ENCODE results near the gene MINK1.

The MINK1 gene

DNA sequence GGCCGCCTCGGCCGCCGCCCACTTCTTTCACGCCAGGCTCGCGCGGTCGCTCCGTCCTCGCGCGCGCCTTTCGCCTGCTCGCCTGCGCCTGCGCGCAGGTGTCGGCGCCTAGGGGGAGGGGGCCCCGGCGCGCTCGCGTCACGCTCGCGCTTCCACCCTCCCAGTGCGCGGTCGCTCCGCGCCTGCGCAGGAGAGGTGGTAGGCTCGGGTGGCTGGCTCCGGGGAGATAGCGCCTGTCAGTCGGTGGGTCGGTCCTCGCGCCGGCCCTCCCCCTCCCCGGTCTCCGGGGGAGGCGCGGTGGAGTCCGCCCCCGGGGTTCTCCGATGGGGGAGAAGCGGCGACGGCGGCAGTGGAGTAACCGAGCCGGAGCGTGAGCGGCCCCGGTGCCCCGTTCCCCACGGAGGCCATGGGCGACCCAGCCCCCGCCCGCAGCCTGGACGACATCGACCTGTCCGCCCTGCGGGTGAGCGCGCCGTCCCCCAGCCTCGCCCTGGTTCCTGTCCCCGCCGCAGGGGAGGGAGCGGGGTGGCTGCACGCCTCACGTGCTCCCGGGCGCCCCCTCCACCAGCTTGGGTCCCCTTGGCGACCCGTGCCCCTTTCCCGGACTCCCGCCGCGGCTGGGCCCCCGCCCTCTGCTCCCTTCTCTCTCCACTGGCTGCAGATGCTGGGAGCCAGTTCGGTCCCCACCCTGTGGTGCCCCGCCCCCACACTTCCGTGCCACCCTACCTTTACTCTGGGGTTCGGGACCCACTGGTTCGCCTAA, at the start of gene MINK1:
Gene MINK1, plus strand, starts transcription at position 163 of the 763 bp plus-strand sequence. Its CDS starts 244 bp downstream, at position 407.
- peak; percentile 58 for DNase-seq

DNA sequence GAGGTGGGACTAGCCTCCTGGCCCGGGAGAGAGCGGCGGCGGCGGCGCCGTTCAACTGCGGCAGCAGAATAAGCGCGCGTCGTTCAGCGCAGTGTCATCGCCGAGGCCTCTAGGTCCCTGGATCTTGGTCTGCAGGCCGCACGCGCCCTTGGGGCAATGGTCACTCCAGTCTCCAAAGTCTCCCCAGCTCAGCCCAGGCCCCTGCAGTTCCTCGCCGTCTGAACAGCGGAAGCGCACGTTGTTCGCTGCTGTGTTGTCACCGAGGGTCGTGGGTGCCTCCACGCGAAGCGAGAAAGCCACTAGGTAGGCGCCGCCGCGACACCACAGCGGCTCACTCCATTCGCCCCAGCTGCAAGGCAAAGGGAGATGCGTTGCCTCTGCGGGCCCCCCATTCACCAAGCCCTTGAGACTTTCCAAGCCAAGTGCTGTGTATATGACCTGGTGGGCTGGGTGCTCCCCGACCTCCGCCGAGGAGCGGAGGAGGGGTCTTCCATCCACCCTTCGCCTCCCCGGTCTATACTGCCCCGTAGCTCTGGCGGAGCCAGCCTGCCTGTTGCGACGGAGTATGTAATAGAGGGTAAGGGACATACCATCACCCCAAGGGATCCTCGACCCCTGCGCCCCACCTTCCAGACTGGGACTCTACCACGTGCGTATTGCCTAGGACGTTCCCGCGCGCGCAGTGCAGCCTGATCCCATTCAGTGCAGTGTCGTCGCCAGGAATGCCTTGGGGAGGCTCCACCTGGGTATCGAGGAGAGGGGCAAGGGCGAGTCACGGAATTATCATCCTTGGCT, 47.6 kb upstream of the MINK1 start:
- no peak for DNase-seq

GRCh38 chr17:4786106-4786511, 47.0 kb upstream of the MINK1 start, which contains the start of gene VMO1:
VMO1 (minus strand) TSS chr17:4786364; CDS start chr17:4786352, 12 bp downstream.
- no peak for DNase-seq

- no peak for DNase-seq
Observed at GRCh38 chr17:4786516-4786915, 46.6 kb upstream of the MINK1 start.

- DNase-seq, result no peak
Observed at GRCh38 chr17:4788159-4788806, 44.9 kb upstream of the MINK1 start.

- DNase-seq, result no peak
Observed at GRCh38 chr17:4788807-4789700, 44.1 kb upstream of the MINK1 start, which contains the start of gene GLTPD2. GLTPD2 (plus strand) TSS chr17:4788964; CDS start chr17:4789012, 48 bp downstream.

DNA sequence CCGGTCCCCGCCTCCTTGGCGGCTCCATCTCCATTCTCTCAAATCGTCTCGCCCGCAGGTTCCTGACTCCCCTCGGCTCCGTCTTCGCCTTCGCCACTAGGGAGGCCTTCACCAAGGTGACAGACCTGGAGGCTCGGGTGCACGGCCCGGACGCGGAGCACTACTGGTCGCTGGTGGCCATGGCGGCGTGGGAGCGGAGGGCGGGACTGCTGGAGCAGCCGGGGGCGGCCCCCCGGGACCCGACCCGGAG, 43.5 kb upstream of the MINK1 start:
- no peak for DNase-seq

- DNase-seq, result peak; percentile 57
Observed at GRCh38 chr17:4789951-4790704, 43.0 kb upstream of the MINK1 start.

DNA sequence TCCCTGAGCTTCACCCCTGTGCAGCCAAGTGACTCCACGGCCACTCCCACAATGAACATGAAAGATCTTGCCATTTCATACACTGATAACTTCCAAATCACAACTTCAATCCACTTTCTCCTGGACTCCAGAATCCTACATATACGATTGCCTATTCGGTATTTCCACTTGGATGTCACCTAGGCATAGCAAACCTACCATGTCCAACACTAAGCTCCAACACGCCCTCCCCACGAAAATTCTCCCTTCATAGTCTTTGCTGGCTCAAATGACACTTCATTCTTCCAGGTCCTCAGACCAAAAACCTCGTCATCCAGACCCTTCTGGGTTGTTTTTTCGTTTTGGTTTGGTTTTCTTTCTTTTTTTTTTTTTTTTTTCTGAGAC, 42.4 kb upstream of the MINK1 start:
- DNase-seq, result no peak

DNA sequence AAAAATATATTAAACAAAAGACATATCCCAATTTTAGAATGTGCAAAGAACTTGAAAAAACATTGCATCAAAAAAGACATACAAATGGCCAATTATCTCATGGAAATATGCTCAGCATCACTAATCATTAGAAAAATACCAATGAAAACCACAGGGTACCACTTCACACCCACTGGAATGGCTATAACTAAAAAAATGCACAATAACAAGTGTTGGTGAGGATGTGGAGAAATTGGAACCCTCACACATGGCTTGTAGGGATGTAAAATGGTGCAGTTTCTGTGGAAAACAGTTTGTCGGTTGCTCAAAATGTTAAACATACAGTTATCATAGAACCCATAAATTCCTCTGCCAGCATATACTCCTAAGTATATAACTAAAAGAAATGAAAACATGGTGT, 38.0 kb upstream of the MINK1 start:
- DNase-seq, result no peak

GRCh38 chr17:4796552-4796920, 36.6 kb upstream of the MINK1 start:
- DNase-seq, result no peak

- no peak for DNase-seq
Observed at GRCh38 chr17:4800462-4801196, 32.5 kb upstream of the MINK1 start.

- DNase-seq, result no peak
Observed at GRCh38 chr17:4802228-4802627, 30.9 kb upstream of the MINK1 start, which contains the start of gene C17orf114. C17orf114 (minus strand) TSS chr17:4802328.

- no peak for DNase-seq
Observed at GRCh38 chr17:4806456-4806776, 26.7 kb upstream of the MINK1 start.

- peak; percentile 21 for DNase-seq
Observed at GRCh38 chr17:4806777-4807604, 26.1 kb upstream of the MINK1 start, which contains the start of gene PLD2. PLD2 (plus strand) TSS chr17:4807152; CDS start chr17:4807773, 621 bp downstream.

DNA sequence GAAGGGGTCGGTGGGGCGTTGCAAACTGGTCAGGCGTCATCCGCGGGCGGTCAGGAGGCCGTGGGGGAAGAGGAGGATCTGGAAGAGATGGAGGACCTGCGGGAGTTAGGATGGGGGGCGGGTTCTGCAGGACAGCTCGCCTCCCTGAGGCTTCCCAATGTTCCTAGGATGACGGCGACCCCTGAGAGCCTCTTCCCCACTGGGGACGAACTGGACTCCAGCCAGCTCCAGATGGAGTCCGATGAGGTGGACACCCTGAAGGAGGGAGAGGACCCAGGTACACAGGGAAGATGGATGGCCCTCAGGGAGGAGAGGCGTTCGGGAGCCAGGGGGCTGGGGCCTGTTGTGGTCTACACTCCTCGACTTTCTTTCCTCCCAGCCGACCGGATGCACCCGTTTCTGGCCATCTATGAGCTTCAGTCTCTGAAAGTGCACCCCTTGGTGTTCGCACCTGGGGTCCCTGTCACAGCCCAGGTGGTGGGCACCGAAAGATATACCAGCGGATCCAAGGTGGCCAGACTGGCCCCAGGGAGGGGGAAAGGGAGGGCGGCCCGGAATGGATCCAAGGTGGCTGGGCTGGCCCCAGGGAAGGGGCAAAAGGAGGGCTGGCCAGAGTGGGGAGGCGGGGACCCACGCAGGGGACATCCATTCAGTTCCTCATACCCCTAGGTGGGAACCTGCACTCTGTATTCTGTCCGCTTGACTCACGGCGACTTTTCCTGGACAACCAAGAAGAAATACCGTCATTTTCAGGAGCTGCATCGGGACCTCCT, 25.3 kb upstream of the MINK1 start:
- no peak for DNase-seq

DNA sequence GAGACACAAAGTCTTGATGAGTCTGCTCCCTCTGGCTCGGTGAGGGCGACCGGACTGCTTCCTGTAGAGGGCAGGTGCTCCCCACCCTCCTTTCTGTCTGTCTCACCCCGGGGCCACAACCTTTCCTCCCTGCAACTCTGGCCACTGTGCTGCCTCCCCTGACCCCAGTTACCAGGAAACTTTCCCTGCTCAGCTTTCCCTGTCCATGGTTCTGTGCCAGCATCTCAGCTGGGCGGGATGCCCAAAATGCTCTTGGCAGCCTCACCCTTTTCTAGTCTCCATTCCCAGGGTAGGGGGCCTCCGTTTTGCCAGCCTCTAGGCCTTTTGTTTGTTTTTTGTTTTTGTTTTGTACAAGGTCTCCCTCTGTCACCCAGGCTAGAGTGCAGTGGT, 24.8 kb upstream of the MINK1 start:
- no peak for DNase-seq

DNA sequence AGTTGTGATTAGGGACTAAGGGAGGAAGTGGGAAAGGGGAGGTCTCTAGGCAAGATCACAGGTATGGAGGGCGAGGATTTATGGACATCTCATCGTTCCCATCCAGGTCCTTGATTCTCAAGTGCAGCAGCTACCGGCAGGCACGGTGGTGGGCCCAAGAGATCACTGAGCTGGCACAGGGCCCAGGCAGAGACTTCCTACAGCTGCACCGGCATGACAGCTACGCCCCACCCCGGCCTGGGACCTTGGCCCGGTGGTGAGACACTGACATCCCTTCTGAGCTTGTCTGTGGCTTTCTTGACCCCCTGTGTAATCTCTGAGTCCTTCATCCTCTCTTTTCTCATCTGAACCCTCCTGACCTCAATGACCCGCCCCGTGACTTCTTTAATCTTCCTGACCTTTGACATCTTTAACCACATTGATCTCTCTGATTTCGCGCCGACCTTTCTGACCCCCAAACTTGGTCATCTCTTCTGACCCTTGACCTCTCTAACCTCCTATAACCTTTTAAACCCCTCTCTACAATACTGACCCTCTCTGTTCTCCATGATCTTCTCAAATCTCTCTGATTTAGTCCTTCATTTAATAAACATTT, 22.3 kb upstream of the MINK1 start:
- DNase-seq, result no peak

DNA sequence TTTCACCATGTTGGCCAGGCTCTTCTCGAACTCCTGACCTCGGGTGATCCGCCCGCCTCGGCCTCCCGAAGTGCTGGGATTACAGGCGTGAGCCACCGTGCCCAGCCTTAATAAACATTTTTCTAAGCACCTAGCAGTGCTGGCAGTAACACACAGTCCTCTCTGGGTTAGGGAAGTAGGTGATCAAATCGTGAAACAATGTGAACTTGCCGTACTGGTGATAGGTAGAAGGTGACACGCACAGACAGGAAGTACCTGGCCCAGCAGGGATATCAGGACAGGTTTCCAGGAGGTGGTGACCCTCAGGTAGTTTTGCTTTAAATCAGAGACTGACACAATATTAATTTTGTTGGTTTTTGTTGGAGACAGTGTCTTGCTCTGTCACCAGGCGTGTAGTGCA, 21.7 kb upstream of the MINK1 start:
- DNase-seq, result no peak

Data from COR-L47 (cell line).